Heart right ventricle (tissue), 16 donors: ENCODE measurements around the gene PLPPR1. TPM values are rescaled to one million over a fixed set of nuclear protein-coding genes. Genes with fewer than 3 reads are reported as not detected.

Source experiments
- ATAC-seq, 8 donors: fragments of 200-7000 bp; cut with Tn5 transposase; one replicate each; pipeline ENCODE4 v1.9.1; 2020; ENCODE audit warnings: mild to moderate bottlenecking in 8 of 8, moderate library complexity in 8 of 8, moderate number of reproducible peaks in 1 of 8
- DNase-seq, 2 donors: peaks; one replicate each; pipeline ENCODE4 v3.0.0-alpha.2; 2020
- H3K27ac ChIP-seq, 10 donors: fragments of 200-600 bp; sonication (generic) in 2 of 10; one replicate each; pipeline versions ENCODE4 v1.5.0 to v1.8.0; 2020 to 2022; ENCODE audit warnings: mild to moderate bottlenecking in 3 of 10
- H3K27me3 ChIP-seq, 7 donors: fragments of 200-600 bp; one replicate each; pipeline ENCODE4 v1.8.0; 2021 to 2022; ENCODE audit warnings: mild to moderate bottlenecking in 2 of 7
- H3K36me3 ChIP-seq, 9 donors: fragments of 200-600 bp; sonication (generic) in 1 of 9; one replicate each; pipeline versions ENCODE4 v1.5.0 to v1.8.0; 2020 to 2022; ENCODE audit warnings: mild to moderate bottlenecking in 2 of 9
- H3K4me1 ChIP-seq, 9 donors: fragments of 200-600 bp; sonication (generic) in 1 of 9; one replicate each; pipeline versions ENCODE4 v1.5.0 to v1.8.0; 2020 to 2022; ENCODE audit warnings: mild to moderate bottlenecking in 4 of 9
- H3K4me3 ChIP-seq, 10 donors: fragments of 200-600 bp; sonication (generic) in 2 of 10; one replicate each; pipeline versions ENCODE4 v1.5.0 to v1.8.0; 2020 to 2022; ENCODE audit warnings: mild to moderate bottlenecking in 7 of 10, moderate library complexity in 2 of 10
- H3K9me3 ChIP-seq, 11 donors: fragments of 200-600 bp in 10 of 11; sonication (generic) in 2 of 11; one replicate each; pipeline versions ENCODE4 v1.5.0 to v1.8.0; 2013 to 2022; ENCODE audit warnings: mild to moderate bottlenecking in 2 of 11, control low read depth in 1 of 11, moderate library complexity in 1 of 11
- CTCF ChIP-seq, 9 donors: fragments of 200-600 bp; sonication (generic) in 2 of 9; IDR thresholded peaks; one replicate each; pipeline versions ENCODE4 v1.5.0 to v1.8.0; 2021 to 2022; ENCODE audit warnings: antibody characterized with exemption in 9 of 9, mild to moderate bottlenecking in 5 of 9, moderate library complexity in 1 of 9
- WGBS, 2 donors: extraction: QIAGEN DNeasy Blood & Tissue Kit; methylation state at CpG; one replicate each; pipeline ENCODE4 v1.1.7; 2013; ENCODE audit warnings: inconsistent platforms in 1 of 2; 5-methylcytosine and 5-hydroxymethylcytosine counted together
- intact Hi-C, 10 donors: fragments of 100-400 bp; cut with DNase I; formaldehyde crosslinking; loops; one replicate each; pipeline versions ENCODE4 v1.11.1 to v1.14.2; 2022
- polyA plus RNA-seq, 2 donors: library from polyadenylated mRNA; stranded (reverse); fragments of 200-250 nt; gene quantifications; one replicate each; pipeline ENCODE4 v1.2.3, GENCODE V29; 2013
- total RNA-seq, 10 donors: library from RNA; stranded (reverse); fragmentation: NEBNext Ultra II Directional in 3 of 10; extraction: Animal tissue kit (Norgen Biotek cat#: 25700) in 3 of 10; gene quantifications; one replicate each; pipeline versions ENCODE4 v1.2.1 to v1.2.4, GENCODE V29; 2021 to 2023
- donor health status: Arrhythmogenic right ventricular cardiomyopathy.
- donor health status: ischemic (EF 13 %, LVEDD 7.1; RV severe dilation, severe dysfunction).
- donor health status: healthy with polysubstance abuse.
- donor health status: DM: no; HTN: yes; CAD: no.
- donor health status: DM: no; HTN: no; CAD: no.
- donor health status: ischemic (EF 25% LVEDD 6.9; RV normal size, moderate dysfunction).
- donor health status: ischemic (EF 25% LVEDD 5.7; RV mildly dilated, moderate dysfunction).
- donor health status: healthy.
- donor health status: DM: yes; HTN: yes; CAD: no.
- donor health status: Ischemic cardiomyopathy.
- donor health status: ischemic (EF 35%, LVEDD 5.7; RV mildly dilated, moderate dysfunction).
- donor health status: nonischemic (EF 11% LVEDD 7.7; RV severe dilation, severe dysfunction).
- donor health status: DM: yes; HTN: yes; CAD: no.
- donor health status: PGD.
- donor health status: ischemic (EF 29% LVEDD 5.4; RV normal size, mild dysfunction).
- donor health status: nonischemic (EF 23%, LVEDD 6.1; RV moderate dilation, normal function).

Gene PLPPR1
- total and polyA plus RNA-seq, 12 donors, result not detected

GRCh38 chr9:101247297-101247696, 218.8 kb downstream of the PLPPR1 start:
- no peaks in the 10 kb centered on the region for H3K36me3 ChIP-seq
- H3K27me3 ChIP-seq, result peaks cover 0 to 5% (median 0%) of the 10 kb centered on the region in 7 donors
- TF ChIP-seq CTCF (IDR thresholded peaks at IDR 0.05), result no peak
- H3K27ac ChIP-seq, result no peak overlapping the region
- no peak for ATAC-seq
- no peaks in the 10 kb centered on the region for H3K4me1 ChIP-seq
- intact Hi-C loops, result no loop called here
- H3K4me3 ChIP-seq, result no peak overlapping the region
- no peak for DNase-seq
- 71 to 89% methylated on average over 2 of the region's 2 CpGs for WGBS, 2 donors
- H3K9me3 ChIP-seq, result no peaks in the 10 kb centered on the region

GRCh38 chr9:101254733-101255433, 226.4 kb downstream of the PLPPR1 start:
- TF ChIP-seq CTCF (IDR thresholded peaks at IDR 0.05), result no peak
- Histone ChIP-seq H3K9me3 (no peaks in the 10 kb centered on the region), H3K27me3 (no peaks in the 10 kb centered on the region), H3K4me1 (no peaks in the 10 kb centered on the region), H3K36me3 (no peaks in the 10 kb centered on the region), H3K4me3 (no peak overlapping the region), H3K27ac (no peak overlapping the region)
- intact Hi-C loops, result no loop called here
- ATAC-seq (no peak), DNase-seq (no peak)
- WGBS, 2 donors, result 65% methylated on average over 1 of the region's 1 CpG

- no peak overlapping the region for H3K27ac ChIP-seq
- intact Hi-C loops, result no loop called here
- ATAC-seq, result no peak
Observed at GRCh38 chr9:101264727-101265126, 236.2 kb downstream of the PLPPR1 start.

GRCh38 chr9:101265261-101265660, 236.7 kb downstream of the PLPPR1 start:
- no peak for ATAC-seq
- no peak overlapping the region for H3K27ac ChIP-seq

More at GRCh38 chr9:101264727-101265126, 236.2 kb downstream of the PLPPR1 start:
- H3K9me3 ChIP-seq, result peaks cover 0 to 1% (median 0%) of the 10 kb centered on the region in 11 donors
- no peak overlapping the region for H3K4me3 ChIP-seq
- H3K27me3 ChIP-seq, result no peaks in the 10 kb centered on the region
- no peaks in the 10 kb centered on the region for H3K36me3 ChIP-seq
- TF ChIP-seq CTCF (IDR thresholded peaks at IDR 0.05), result no peak
- no peak for DNase-seq
- H3K4me1 ChIP-seq, result no peaks in the 10 kb centered on the region

More at GRCh38 chr9:101265261-101265660, 236.7 kb downstream of the PLPPR1 start:
- H3K4me3 ChIP-seq, result no peak overlapping the region
- no peaks in the 10 kb centered on the region for H3K27me3 ChIP-seq
- no peaks in the 10 kb centered on the region for H3K4me1 ChIP-seq
- H3K36me3 ChIP-seq, result no peaks in the 10 kb centered on the region
- DNase-seq, result no peak
- intact Hi-C loops, result no loop called here
- H3K9me3 ChIP-seq, result peaks cover 0 to 1% (median 0%) of the 10 kb centered on the region in 11 donors
- no peak for TF ChIP-seq CTCF (IDR thresholded peaks at IDR 0.05)
